CD4-positive, alpha-beta T cell treated with Interleukin-6 at 100 ng/mL for 8 hours (primary cell): ENCODE measurements around the gene COL18A1.

Experiments
- DNase-seq: peaks from one replicate; pipeline ENCODE4 v3.0.0-alpha.2; 2020; ENCODE audit warnings: mixed read lengths, low spot score

COL18A1 gene

GRCh38 chr21:45401916-45402900 is 2.8 kb upstream of the COL18A1 start:
- no peak for DNase-seq

- no peak for DNase-seq
Measured at GRCh38 chr21:45403133-45403824, 1.7 kb upstream of the COL18A1 start.

- no peak for DNase-seq
Measured at GRCh38 chr21:45403825-45404729, 888 bp upstream of the COL18A1 start.

- no peak for DNase-seq
Measured at GRCh38 chr21:45405271-45405818, 380 bp downstream of the COL18A1 start.

- no peak for DNase-seq
Measured at GRCh38 chr21:45405819-45406762, 1.1 kb downstream of the COL18A1 start.

- no peak for DNase-seq
Measured at GRCh38 chr21:45406801-45407628, 2.0 kb downstream of the COL18A1 start.

- DNase-seq, result no peak
Measured at GRCh38 chr21:45407629-45408247, 2.8 kb downstream of the COL18A1 start.

GRCh38 chr21:45408271-45408791 is 3.4 kb downstream of the COL18A1 start:
- no peak for DNase-seq

GRCh38 chr21:45408801-45409261 is 3.9 kb downstream of the COL18A1 start:
- DNase-seq, result no peak

- DNase-seq, result no peak
Measured at GRCh38 chr21:45409466-45410150, 4.6 kb downstream of the COL18A1 start.

- DNase-seq, result no peak
Measured at GRCh38 chr21:45410151-45410864, 5.3 kb downstream of the COL18A1 start.

- DNase-seq, result no peak
Measured at GRCh38 chr21:45410865-45411809, 6.2 kb downstream of the COL18A1 start.

GRCh38 chr21:45411810-45412206 is 6.8 kb downstream of the COL18A1 start:
- no peak for DNase-seq

GRCh38 chr21:45412491-45412890 is 7.5 kb downstream of the COL18A1 start:
- no peak for DNase-seq

GRCh38 chr21:45412909-45413611 is 8.1 kb downstream of the COL18A1 start:
- DNase-seq, result no peak

- DNase-seq, result no peak
Measured at GRCh38 chr21:45413922-45414321, 9.0 kb downstream of the COL18A1 start.
